ENCODE results near the gene RPS3. TPM values are rescaled to one million over a fixed set of nuclear protein-coding genes. Genes with fewer than 3 reads are reported as not detected.
A peak's percentile ranks its signal among the peaks of the same experiment; 100 is the strongest.

RPS3 gene
- total RNA-seq (3,554 and 3,642 TPM in 2 replicates), polyA plus RNA-seq (3,197 and 3,389 TPM in 2 replicates), polyA minus RNA-seq (1,988 and 2,970 TPM in 2 replicates)
- 4,862 TPM for total RNA-seq (2013)

GRCh38 chr11:75399344-75400145 lies at the start of gene RPS3:
Gene RPS3, plus strand, starts transcription at chr11:75399518. Its CDS starts 30 bp downstream, at chr11:75399548.
- H3K4me2 ChIP-seq (replicated peaks; ENCODE audit: low read depth, low read length, poor library complexity, severe bottlenecking), result peak within 1 kb of the TSS; percentile 74
- H3K9me3 ChIP-seq (ENCODE audit: control extremely low read depth in 1 of 3, control insufficient read depth in 2 of 3, insufficient read depth in 1 of 3, low read length in 2 of 3), result no peaks in the 10 kb centered on the region
- peaks cover 20% of the 10 kb centered on the region for H3K79me2 ChIP-seq (ENCODE audit: control insufficient read depth, insufficient read depth, low read length)
- peaks cover 7% of the 10 kb centered on the region for H3K27me3 Mint-ChIP-seq
- intact Hi-C loops (cut with micrococcal nuclease), result loop anchor here (1.0 to 10.0 kb wide), 4 partner anchors 11 to 835 kb away; no protein-coding TSS in a partner anchor
- H4K20me1 ChIP-seq (ENCODE audit: control insufficient read depth, insufficient read depth, low read length, poor library complexity, severe bottlenecking), result peaks cover 45% of the 10 kb centered on the region
- no peaks in the 10 kb centered on the region for H3K27me3 ChIP-seq (replicated peaks in 1 of 4; ENCODE audit: control extremely low read depth in 1 of 4, control insufficient read depth in 3 of 4, insufficient read depth in 4 of 4, low read length in 3 of 4)
- DNase-seq (peak; percentile 94), ATAC-seq (ENCODE audit: low read depth) (peak; percentile 94)
- peak; percentile 29 for TF ChIP-seq CTCF (IDR thresholded peaks at IDR 0.05)
- no peak for TF ChIP-seq EZH2 (IDR thresholded peaks at IDR 0.05; ENCODE audit: borderline replicate concordance, insufficient read depth, low read depth, low read length, poor library complexity, severe bottlenecking)
- peak within 1 kb of the TSS; percentile 85 to 87 for H3K27ac ChIP-seq (ENCODE audit: low read length in 2 of 2)
- peak within 1 kb of the TSS; percentile 74 for H2AFZ ChIP-seq (ENCODE audit: insufficient read depth, low read depth, low read length, poor library complexity, severe bottlenecking)
- ChIA-PET CTCF (interaction anchor here (1.1 to 2.1 kb wide), 7 partner anchors 9 to 135 kb away, joined by 3 to 7 read pairs (median 4); partner anchors contain the start of gene GDPD5), POLR2A (interaction anchor here (0.6 to 1.3 kb wide), 2 partner anchors 11 to 105 kb away, joined by 3 to 4 read pairs; no protein-coding TSS in a partner anchor)
- under 1% methylated on average over 48 of the region's 55 CpGs for WGBS (ENCODE audit: insufficient coverage)
- H3K4me3 ChIP-seq (ENCODE audit: control extremely low read depth in 1 of 5, extremely low read depth in 1 of 5, insufficient read depth in 1 of 5, low read depth in 2 of 5, low read length in 4 of 5), result peak within 1 kb of the TSS; percentile 71 to 96 (median 76)
- peak within 1 kb of the TSS; percentile 88 for H3K4me3 Mint-ChIP-seq
- H3K4me1 Mint-ChIP-seq, result peaks cover 41% of the 10 kb centered on the region
- peak within 1 kb of the TSS; percentile 95 for H3K27ac Mint-ChIP-seq
- H3K36me3 ChIP-seq (replicated peaks in 1 of 2; ENCODE audit: control extremely low read depth in 1 of 2, control insufficient read depth in 1 of 2, extremely low read depth in 1 of 2, insufficient read depth in 2 of 2, low read length in 1 of 2), result peaks cover 15 to 41% of the 10 kb centered on the region in 2 experiments
- H3K4me1 ChIP-seq (ENCODE audit: control insufficient read depth in 2 of 2, insufficient read depth in 2 of 2, low read length in 2 of 2), result peaks cover 20 to 29% of the 10 kb centered on the region in 2 donors
- peak within 1 kb of the TSS; percentile 79 for H3K9ac ChIP-seq (ENCODE audit: low read length)
- H3K9me3 Mint-ChIP-seq (ENCODE audit: insufficient read depth), result no peaks in the 10 kb centered on the region
